ENCODE data around the gene CYGB.

CYGB gene

GRCh38 chr17:76497979-76498875, 39.3 kb downstream of the CYGB start:
- no peak for DNase-seq

GRCh38 chr17:76497699-76497978, 39.9 kb downstream of the CYGB start:
- no peak for DNase-seq

GRCh38 chr17:76496464-76496863, 41.0 kb downstream of the CYGB start:
- no peak for DNase-seq

- DNase-seq: no peak
These were observed 41.7 kb downstream of the CYGB start for GRCh38 chr17:76495663-76496400.

- no peak for DNase-seq
These were observed 43.9 kb downstream of the CYGB start for GRCh38 chr17:76493505-76494167.

- peak; percentile 79 for DNase-seq
These were observed 44.5 kb downstream of the CYGB start for GRCh38 chr17:76492989-76493501.

GRCh38 chr17:76492123-76492988, 45.2 kb downstream of the CYGB start:
- DNase-seq: no peak

GRCh38 chr17:76491271-76492122, 46.0 kb downstream of the CYGB start:
- no peak for DNase-seq

- no peak for DNase-seq
These were observed 47.3 kb downstream of the CYGB start for GRCh38 chr17:76490112-76490710.

GRCh38 chr17:76487451-76488192, 49.9 kb downstream of the CYGB start:
- no peak for DNase-seq

- DNase-seq: no peak
These were observed 51.9 kb downstream of the CYGB start for GRCh38 chr17:76485569-76485968.

GRCh38 chr17:76484228-76484725, 53.2 kb downstream of the CYGB start:
- no peak for DNase-seq

- DNase-seq: no peak
These were observed 56.3 kb downstream of the CYGB start for GRCh38 chr17:76481071-76481655.

- DNase-seq: peak; percentile 38
These were observed 56.9 kb downstream of the CYGB start for GRCh38 chr17:76480632-76481031.

GRCh38 chr17:76479515-76480060, 57.9 kb downstream of the CYGB start:
- DNase-seq: no peak

- no peak for DNase-seq
These were observed 58.6 kb downstream of the CYGB start for GRCh38 chr17:76478730-76479514.

GRCh38 chr17:76478097-76478496, 59.4 kb downstream of the CYGB start:
- DNase-seq: no peak

GRCh38 chr17:76477576-76477975, 59.9 kb downstream of the CYGB start:
- no peak for DNase-seq
